ENCODE results near the gene CUX1.

Gene CUX1

DNA sequence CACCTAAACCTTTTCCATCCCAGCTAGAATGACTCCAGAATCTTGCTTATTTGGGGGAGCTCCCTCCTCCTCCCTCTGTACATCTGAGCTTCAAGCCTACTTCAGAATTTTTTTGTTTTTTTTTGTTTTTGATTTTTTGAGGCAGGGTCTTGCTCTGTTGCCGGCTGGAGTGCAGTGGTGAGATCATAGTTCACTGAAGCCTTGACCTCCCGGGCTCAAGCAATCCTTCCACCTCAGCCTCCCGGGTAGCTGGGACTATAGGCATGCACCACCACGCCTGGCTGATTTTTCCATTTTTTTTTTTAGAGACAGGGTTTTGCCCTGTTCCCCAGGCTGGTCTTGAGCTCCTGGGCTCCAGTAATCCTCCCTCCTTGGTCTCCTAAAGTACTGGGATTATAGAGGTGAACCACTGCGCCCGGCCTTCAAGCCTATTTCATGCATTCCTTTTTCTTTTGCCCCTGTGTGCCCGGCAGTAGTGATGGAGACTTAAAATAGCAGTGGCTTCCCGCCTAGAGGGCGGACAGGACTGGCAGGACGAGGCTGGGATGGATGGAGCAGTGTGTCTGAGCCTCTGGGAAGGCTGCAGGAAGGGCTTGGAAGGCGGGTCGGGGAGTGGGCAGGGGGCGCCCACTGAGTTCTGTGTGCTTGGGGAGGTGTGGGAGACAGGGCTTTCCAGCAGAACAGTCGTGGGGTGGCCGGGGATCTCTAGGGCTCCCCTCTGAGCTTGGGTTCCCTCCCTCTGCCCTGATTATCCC, 8.8 kb downstream of the CUX1 start:
- TF ChIP-seq ZBTB7A (IDR thresholded peaks at IDR 0.05; ENCODE audit: low read depth) (no peak), EGR1 (IDR thresholded peaks at IDR 0.05) (no peak), TAF1 (IDR thresholded peaks at IDR 0.05; ENCODE audit: low read depth) (no peak), NFIC (IDR thresholded peaks at IDR 0.05) (no peak), YY1 (IDR thresholded peaks at IDR 0.05; ENCODE audit: low read depth) (no peak)
- TF ChIP-seq, protein P1, sequence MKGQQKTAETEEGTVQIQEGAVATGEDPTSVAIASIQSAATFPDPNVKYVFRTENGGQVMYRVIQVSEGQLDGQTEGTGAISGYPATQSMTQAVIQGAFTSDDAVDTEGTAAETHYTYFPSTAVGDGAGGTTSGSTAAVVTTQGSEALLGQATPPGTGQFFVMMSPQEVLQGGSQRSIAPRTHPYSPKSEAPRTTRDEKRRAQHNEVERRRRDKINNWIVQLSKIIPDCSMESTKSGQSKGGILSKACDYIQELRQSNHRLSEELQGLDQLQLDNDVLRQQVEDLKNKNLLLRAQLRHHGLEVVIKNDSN (IDR thresholded peaks at IDR 0.05), result no peak

DNA sequence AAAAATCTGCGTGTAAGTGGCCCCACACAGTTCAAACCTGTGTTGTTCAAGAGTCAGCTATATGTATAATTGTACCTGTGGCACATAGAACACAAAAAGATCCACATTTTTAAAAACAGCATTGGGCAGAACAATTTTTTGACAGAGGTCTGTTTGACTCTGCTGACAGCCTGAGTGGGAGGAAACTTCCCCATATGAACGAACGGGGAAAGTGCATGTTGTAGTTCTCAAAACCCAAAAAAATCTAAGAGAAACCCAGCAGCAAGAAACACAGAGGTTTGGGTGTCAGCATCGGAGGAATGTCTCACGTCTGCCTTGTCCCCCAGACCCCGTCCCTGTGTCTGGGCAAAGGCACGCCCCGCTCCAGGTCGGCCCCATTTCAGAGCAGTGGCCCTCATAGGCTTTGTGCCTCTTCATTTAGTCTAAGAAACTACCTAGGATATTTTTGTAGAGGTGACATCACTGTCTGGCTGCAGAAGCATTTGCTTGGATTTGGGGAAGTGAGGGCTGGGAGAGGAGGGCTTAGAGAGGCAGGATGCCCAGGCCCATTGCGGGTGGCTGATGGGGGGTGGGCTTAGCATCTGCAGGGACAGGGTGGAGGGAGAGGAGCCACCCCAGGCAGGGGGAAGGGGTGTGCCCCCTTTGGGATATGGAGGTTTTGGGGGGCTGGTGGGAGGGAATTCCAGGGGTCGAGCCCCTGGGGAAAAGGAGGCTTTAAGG, 11.0 kb downstream of the CUX1 start:
- TF ChIP-seq, protein P2, sequence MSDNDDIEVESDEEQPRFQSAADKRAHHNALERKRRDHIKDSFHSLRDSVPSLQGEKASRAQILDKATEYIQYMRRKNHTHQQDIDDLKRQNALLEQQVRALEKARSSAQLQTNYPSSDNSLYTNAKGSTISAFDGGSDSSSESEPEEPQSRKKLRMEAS (IDR thresholded peaks at IDR 0.05), result no peak
- TF ChIP-seq FOXM1 (IDR thresholded peaks at IDR 0.05; ENCODE audit: borderline replicate concordance, low read depth), result no peak
- TF ChIP-seq RAD21 (IDR thresholded peaks at IDR 0.05; ENCODE audit: low read depth), result no peak
- TF ChIP-seq, protein P1 (IDR thresholded peaks at IDR 0.05), result no peak
- TF ChIP-seq TAF1 (IDR thresholded peaks at IDR 0.05; ENCODE audit: low read depth), result no peak
- no peak for TF ChIP-seq NFIC (IDR thresholded peaks at IDR 0.05)
- no peak for TF ChIP-seq ZBTB7A (IDR thresholded peaks at IDR 0.05; ENCODE audit: low read depth)
- TF ChIP-seq EP300 (IDR thresholded peaks at IDR 0.05; ENCODE audit: borderline replicate concordance), result no peak
- no peak for TF ChIP-seq YY1 (IDR thresholded peaks at IDR 0.05; ENCODE audit: low read depth)
- no peak for TF ChIP-seq CEBPB (IDR thresholded peaks at IDR 0.05)
- TF ChIP-seq CREB1 (IDR thresholded peaks at IDR 0.05; ENCODE audit: low read depth), result no peak
- no peak for TF ChIP-seq TEAD4 (IDR thresholded peaks at IDR 0.05)
- no peak for TF ChIP-seq TCF12 (IDR thresholded peaks at IDR 0.05; ENCODE audit: low read depth)

DNA sequence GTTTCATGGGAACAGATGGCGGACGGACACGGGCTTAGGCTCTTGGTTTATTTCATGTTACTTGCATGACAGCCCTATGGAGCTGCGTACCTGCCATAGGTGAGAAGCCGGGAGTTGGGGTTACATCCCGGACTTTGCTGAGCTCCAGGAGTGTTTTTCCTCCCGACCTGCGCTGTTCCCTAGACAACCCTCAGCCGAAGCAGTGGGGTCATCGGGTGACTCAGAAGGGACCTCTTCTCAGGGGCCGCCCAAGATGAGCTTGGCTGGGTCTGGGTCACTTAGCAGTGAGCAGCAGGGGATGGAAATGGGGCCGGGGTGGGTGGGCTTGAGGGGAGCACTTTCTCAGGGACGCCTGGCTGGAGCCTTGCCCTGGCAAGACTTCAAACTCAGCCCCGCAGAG, 11.9 kb downstream of the CUX1 start:
- TF ChIP-seq TCF12 (IDR thresholded peaks at IDR 0.05; ENCODE audit: low read depth), result no peak
- TF ChIP-seq ZBTB7A (IDR thresholded peaks at IDR 0.05; ENCODE audit: low read depth), result no peak
- TF ChIP-seq, protein P2 (IDR thresholded peaks at IDR 0.05), result no peak
- no peak for TF ChIP-seq FOXM1 (IDR thresholded peaks at IDR 0.05; ENCODE audit: borderline replicate concordance, low read depth)
- no peak for TF ChIP-seq EGR1 (IDR thresholded peaks at IDR 0.05)
- TF ChIP-seq, protein P3, sequence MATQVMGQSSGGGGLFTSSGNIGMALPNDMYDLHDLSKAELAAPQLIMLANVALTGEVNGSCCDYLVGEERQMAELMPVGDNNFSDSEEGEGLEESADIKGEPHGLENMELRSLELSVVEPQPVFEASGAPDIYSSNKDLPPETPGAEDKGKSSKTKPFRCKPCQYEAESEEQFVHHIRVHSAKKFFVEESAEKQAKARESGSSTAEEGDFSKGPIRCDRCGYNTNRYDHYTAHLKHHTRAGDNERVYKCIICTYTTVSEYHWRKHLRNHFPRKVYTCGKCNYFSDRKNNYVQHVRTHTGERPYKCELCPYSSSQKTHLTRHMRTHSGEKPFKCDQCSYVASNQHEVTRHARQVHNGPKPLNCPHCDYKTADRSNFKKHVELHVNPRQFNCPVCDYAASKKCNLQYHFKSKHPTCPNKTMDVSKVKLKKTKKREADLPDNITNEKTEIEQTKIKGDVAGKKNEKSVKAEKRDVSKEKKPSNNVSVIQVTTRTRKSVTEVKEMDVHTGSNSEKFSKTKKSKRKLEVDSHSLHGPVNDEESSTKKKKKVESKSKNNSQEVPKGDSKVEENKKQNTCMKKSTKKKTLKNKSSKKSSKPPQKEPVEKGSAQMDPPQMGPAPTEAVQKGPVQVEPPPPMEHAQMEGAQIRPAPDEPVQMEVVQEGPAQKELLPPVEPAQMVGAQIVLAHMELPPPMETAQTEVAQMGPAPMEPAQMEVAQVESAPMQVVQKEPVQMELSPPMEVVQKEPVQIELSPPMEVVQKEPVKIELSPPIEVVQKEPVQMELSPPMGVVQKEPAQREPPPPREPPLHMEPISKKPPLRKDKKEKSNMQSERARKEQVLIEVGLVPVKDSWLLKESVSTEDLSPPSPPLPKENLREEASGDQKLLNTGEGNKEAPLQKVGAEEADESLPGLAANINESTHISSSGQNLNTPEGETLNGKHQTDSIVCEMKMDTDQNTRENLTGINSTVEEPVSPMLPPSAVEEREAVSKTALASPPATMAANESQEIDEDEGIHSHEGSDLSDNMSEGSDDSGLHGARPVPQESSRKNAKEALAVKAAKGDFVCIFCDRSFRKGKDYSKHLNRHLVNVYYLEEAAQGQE (IDR thresholded peaks at IDR 0.05; ENCODE audit: low read depth), result no peak
- TF ChIP-seq RAD21 (IDR thresholded peaks at IDR 0.05; ENCODE audit: low read depth), result no peak
- TF ChIP-seq, protein P1 (IDR thresholded peaks at IDR 0.05), result no peak
- TF ChIP-seq CEBPB (IDR thresholded peaks at IDR 0.05), result no peak
- no peak for TF ChIP-seq CREB1 (IDR thresholded peaks at IDR 0.05; ENCODE audit: low read depth)
- no peak for TF ChIP-seq NFIC (IDR thresholded peaks at IDR 0.05)
- no peak for TF ChIP-seq TEAD4 (IDR thresholded peaks at IDR 0.05)

DNA sequence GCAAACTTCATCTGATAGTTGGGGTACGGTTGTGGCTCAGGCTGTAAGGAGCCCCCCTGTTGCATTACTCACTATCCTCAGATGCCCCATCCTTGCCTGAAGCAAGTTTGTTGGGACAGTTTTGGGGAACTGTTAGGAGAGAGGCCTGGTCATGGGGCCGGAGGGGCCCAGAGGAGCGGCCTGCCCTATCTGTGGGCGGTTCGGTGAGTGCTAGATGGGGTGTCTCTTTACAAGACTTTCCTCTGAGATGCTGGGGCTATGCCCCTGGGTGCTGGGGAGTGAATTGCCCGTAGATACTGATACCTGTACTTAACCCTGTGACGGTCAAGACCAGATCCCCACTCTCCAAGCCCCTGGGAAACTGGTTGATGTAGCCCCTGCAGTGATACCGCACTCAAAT, 12.4 kb downstream of the CUX1 start:
- TF ChIP-seq ZBTB7A (IDR thresholded peaks at IDR 0.05; ENCODE audit: low read depth) (no peak), EGR1 (IDR thresholded peaks at IDR 0.05) (no peak), EP300 (IDR thresholded peaks at IDR 0.05; ENCODE audit: borderline replicate concordance) (no peak), TEAD4 (IDR thresholded peaks at IDR 0.05) (no peak), CEBPB (IDR thresholded peaks at IDR 0.05) (no peak), FOXM1 (IDR thresholded peaks at IDR 0.05; ENCODE audit: borderline replicate concordance, low read depth) (no peak), RAD21 (IDR thresholded peaks at IDR 0.05; ENCODE audit: low read depth) (no peak)
- TF ChIP-seq, protein P2 (IDR thresholded peaks at IDR 0.05), result no peak

DNA sequence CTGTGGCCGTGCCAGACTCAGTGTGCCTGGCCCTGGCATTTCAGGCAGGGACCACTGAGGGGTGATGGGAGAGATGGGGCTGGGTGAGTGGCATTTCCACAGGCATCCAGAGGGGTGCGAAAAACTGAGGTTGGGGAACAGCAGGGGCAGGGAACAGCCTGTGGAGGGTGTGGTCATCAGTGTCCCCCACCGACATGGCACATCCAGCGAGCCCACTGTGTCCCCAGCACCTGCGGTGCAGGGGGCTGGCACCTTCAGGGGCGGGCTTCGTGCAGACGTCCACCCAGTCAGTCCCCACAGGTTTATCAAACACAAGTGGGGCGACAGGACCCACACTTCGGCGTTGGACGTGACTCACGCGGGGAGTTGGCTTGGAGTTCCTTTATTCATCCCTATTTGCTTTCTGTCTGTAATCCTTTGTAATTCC, 14.8 kb downstream of the CUX1 start:
- TF ChIP-seq RAD21 (IDR thresholded peaks at IDR 0.05; ENCODE audit: low read depth), result no peak
- TF ChIP-seq TEAD4 (IDR thresholded peaks at IDR 0.05), result no peak
- TF ChIP-seq EGR1 (IDR thresholded peaks at IDR 0.05), result no peak
- no peak for TF ChIP-seq ZBTB7A (IDR thresholded peaks at IDR 0.05; ENCODE audit: low read depth)
- TF ChIP-seq YY1 (IDR thresholded peaks at IDR 0.05; ENCODE audit: low read depth), result no peak
- TF ChIP-seq EP300 (IDR thresholded peaks at IDR 0.05; ENCODE audit: borderline replicate concordance), result no peak
- TF ChIP-seq, protein P3 (IDR thresholded peaks at IDR 0.05; ENCODE audit: low read depth), result no peak
- TF ChIP-seq, protein P1 (IDR thresholded peaks at IDR 0.05), result no peak
- no peak for TF ChIP-seq CEBPB (IDR thresholded peaks at IDR 0.05)
- TF ChIP-seq CREB1 (IDR thresholded peaks at IDR 0.05; ENCODE audit: low read depth), result no peak
- TF ChIP-seq, protein P2 (IDR thresholded peaks at IDR 0.05), result no peak
- TF ChIP-seq FOXM1 (IDR thresholded peaks at IDR 0.05; ENCODE audit: borderline replicate concordance, low read depth), result no peak
- TF ChIP-seq TAF1 (IDR thresholded peaks at IDR 0.05; ENCODE audit: low read depth), result no peak
- TF ChIP-seq TCF12 (IDR thresholded peaks at IDR 0.05; ENCODE audit: low read depth), result no peak
